Measurements from ENCODE around the gene NEUROG2. TPM values are rescaled to one million over a fixed set of nuclear protein-coding genes. Genes with fewer than 3 reads are reported as not detected.

Gene NEUROG2
- total RNA-seq, 4 donors from 2014 or later = not detected

GRCh38 chr4:112513971-112514646 lies 1.9 kb downstream of the NEUROG2 start:
- no peaks in the 10 kb centered on the region for H3K9me3 ChIP-seq
- TF ChIP-seq POLR2A (IDR thresholded peaks at IDR 0.05) = no peak
- WGBS, 2 donors = 5% methylated on average over 15 of the region's 15 CpGs
- no peak overlapping the region for H3K4me3 ChIP-seq (replicated peaks in 1 of 3)
- H3K27me3 ChIP-seq = peaks cover 65% of the 10 kb centered on the region
- no peaks in the 10 kb centered on the region for H3K36me3 ChIP-seq
- H3K4me1 ChIP-seq = peaks cover 38 to 44% of the 10 kb centered on the region in 2 donors
- no peak for DNase-seq
- intact Hi-C loops (cut with DNase I) = no loop called here
- H3K27ac ChIP-seq = no peak overlapping the region

- intact Hi-C loops (cut with DNase I) = no loop called here
- no peaks in the 10 kb centered on the region for H3K9me3 ChIP-seq
- DNase-seq = no peak
- 61 to 72% methylated on average over 4 of the region's 4 CpGs for WGBS, 2 donors
- peaks cover 56% of the 10 kb centered on the region for H3K27me3 ChIP-seq
- no peak overlapping the region for H3K4me3 ChIP-seq (replicated peaks in 1 of 3)
- no peaks in the 10 kb centered on the region for H3K36me3 ChIP-seq
- TF ChIP-seq CTCF (IDR thresholded peaks at IDR 0.05) = no peak
- TF ChIP-seq POLR2A (IDR thresholded peaks at IDR 0.05) = no peak
- peaks cover 38 to 41% of the 10 kb centered on the region in 2 donors for H3K4me1 ChIP-seq
- no peak overlapping the region for H3K27ac ChIP-seq
Observed at GRCh38 chr4:112511803-112512118, 4.2 kb downstream of the NEUROG2 start.

- TF ChIP-seq CTCF (IDR thresholded peaks at IDR 0.05) (no peak), POLR2A (IDR thresholded peaks at IDR 0.05) (no peak)
- Histone ChIP-seq H3K27ac (no peak overlapping the region), H3K4me1 (peaks cover 36 to 38% of the 10 kb centered on the region in 2 donors), H3K27me3 (peaks cover 51% of the 10 kb centered on the region), H3K9me3 (no peaks in the 10 kb centered on the region), H3K4me3 (replicated peaks in 1 of 3) (peak overlapping the region in 1 of 3 donors; percentile 1), H3K36me3 (no peaks in the 10 kb centered on the region)
- DNase-seq = no peak
- intact Hi-C loops (cut with DNase I) = no loop called here
- 13 to 19% methylated on average over 39 to 40 of the region's 40 CpGs for WGBS, 2 donors
Observed at GRCh38 chr4:112511093-112511802, 4.7 kb downstream of the NEUROG2 start.

- WGBS, 2 donors = 4 to 5% methylated on average over 16 to 31 of the region's 34 CpGs
- TF ChIP-seq POLR2A (IDR thresholded peaks at IDR 0.05) = no peak
Observed at GRCh38 chr4:112510291-112511092, 5.5 kb downstream of the NEUROG2 start.

GRCh38 chr4:112509243-112510141 lies 6.5 kb downstream of the NEUROG2 start:
- Histone ChIP-seq H3K9me3 (no peaks in the 10 kb centered on the region), H3K4me1 (peaks cover 25 to 27% of the 10 kb centered on the region in 2 donors), H3K36me3 (no peaks in the 10 kb centered on the region), H3K27ac (no peak overlapping the region), H3K4me3 (replicated peaks in 1 of 3) (peak overlapping the region in 1 of 3 donors; percentile 5), H3K27me3 (peaks cover 45% of the 10 kb centered on the region)
- intact Hi-C loops (cut with DNase I) = no loop called here
- 3 to 7% methylated on average over 45 to 46 of the region's 46 CpGs for WGBS, 2 donors
- no peak for DNase-seq
- TF ChIP-seq POLR2A (IDR thresholded peaks at IDR 0.05) (no peak), CTCF (IDR thresholded peaks at IDR 0.05) (no peak)

More at GRCh38 chr4:112510291-112511092, 5.5 kb downstream of the NEUROG2 start:
- no peaks in the 10 kb centered on the region for H3K9me3 ChIP-seq
- DNase-seq = no peak
- peak overlapping the region in 1 of 3 donors; percentile 1 for H3K4me3 ChIP-seq (replicated peaks in 1 of 3)
- intact Hi-C loops (cut with DNase I) = no loop called here
- H3K36me3 ChIP-seq = no peaks in the 10 kb centered on the region
- H3K27me3 ChIP-seq = peaks cover 50% of the 10 kb centered on the region
- no peak overlapping the region for H3K27ac ChIP-seq
- peaks cover 32% of the 10 kb centered on the region in 2 donors for H3K4me1 ChIP-seq
